Eye (tissue), 1 donor: Measurements from ENCODE around the gene VIPR2.
"Not testable (repeated sequence)": the region's sequence is repeated elsewhere in the genome, so short reads cannot be mapped to it uniquely, and the experiment has no call there.

ENCODE experiments used
- DNase-seq: peaks from one replicate; pipeline ENCODE4 v3.0.0-alpha.2; 2015

The VIPR2 gene

DNA sequence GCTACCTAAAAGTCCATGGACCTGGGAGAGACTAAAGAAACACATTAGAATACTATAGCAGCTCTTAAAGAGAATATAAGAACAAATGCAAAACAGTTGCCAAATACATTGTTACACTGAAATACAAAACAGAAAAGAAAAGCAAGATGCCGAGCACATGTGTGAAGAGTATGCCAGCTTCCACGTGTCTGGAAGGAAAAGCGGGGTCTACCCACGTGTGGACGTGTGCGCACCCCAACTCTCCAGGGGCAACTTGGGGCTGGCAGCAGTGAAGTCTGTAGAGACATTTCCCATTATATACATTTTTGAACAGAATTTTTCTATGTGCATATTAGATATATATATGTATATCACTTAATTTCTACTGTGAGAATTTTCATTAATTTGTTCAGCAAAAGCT is 6.2 kb downstream of the VIPR2 start:
- no peak for DNase-seq

DNA sequence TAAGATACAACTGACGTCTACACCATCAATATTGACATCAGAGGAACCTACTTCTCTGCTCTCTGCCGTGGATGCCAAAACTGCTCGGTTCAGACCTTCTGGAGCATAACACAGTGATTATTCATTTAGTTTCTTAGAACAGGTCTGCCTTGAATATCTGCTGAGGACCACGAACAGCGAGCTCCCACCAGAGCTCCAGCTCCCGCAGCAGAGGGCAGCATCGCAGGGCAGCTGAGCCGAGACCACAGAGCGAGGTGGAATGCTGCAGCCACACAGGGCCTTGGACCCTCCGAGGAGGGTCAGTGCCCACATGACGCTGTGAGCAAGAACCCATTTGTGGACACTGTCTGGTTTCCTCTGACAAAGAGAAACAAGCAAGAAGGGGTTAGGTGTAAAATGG is 6.8 kb downstream of the VIPR2 start:
- DNase-seq, result no peak

DNA sequence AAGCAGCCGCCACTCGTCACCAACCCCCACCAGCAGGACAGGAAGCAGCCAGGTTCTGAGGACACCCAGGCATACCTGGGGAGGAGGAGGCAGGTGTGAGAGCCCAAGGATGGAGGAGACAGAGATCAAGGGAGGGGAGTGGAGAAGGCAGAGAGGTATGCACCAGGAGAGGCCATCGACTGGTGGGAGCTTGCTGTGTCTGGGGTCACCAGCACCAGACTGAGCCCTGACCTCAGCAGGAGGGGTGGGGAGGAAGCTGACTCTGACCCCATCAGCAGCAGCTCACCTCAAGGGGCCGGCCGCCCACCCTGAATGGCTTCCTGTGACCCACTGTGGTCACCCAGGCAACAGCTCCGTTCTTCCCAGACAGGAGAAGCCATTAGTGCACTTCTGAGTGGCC is 7.8 kb downstream of the VIPR2 start:
- DNase-seq, result no peak

DNA sequence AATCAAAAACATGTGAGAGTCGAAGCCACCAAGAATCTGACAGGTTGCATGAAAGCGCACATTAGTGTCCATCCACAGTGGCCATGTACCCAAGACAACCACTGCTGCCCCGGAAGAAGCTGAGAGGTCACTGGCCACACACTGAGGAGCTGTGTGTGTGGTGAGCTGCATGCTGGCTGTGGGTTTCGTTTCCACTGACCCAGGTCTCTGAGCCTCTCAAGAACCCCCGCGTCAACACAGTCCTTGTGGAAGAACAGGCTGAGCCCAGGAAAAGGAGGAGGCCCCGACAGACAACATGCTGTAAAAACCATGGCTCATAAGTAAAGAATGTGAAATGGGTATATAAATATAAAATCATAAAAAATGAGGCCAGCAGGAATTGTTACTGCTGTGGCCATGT is 8.2 kb downstream of the VIPR2 start:
- DNase-seq, result no peak

DNA sequence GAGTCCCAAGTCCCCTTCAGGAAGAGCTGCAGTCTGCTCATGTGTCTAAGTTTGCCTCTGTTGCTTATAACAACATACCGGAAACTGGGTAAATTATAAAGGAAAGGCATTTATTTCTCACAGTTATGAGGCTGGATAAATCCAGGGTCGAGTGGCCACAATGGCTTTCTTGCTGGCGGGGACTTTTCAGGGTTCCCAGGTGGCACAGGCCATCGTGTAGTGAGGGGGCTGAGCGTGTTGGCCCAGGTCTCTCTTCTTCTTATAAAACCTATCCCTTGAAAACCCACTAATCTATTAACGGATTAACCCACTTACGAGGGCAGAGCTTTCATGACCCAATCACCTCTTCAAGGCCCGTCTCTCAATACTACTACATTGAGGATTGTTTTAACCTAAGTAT is 8.7 kb downstream of the VIPR2 start:
- DNase-seq, result no peak

DNA sequence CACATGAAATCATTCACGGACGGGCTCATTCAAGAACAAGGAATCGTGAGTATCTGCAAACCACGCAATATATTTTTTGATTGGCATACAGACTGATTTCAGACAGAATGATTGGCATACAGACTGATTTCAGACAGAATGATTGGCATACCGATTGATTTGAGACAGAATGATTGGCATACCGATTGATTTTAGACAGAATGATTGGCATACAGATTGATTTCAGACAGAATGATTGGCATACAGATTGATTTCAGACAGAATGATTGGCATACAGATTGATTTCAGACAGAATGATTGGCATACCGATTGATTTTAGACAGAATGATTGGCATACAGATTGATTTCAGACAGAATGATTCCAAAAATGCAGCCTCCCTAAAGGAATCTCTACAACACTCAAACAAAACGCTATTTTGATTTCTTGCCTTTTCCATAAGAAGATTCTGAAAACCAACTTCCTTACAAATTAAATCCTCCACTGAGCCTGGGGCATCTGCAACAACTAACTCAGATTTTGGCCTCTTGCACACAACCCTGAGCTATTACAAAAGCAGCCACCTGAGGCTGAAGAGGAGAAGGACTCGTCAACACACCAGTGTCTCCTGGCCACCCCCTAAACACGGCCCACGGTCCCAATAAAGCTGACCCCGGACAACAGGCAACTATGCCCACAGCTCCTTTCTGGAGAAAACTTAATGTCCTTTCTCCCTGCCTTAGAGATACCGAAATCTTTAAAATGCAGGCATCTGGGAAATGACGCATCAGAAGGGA is 11.8 kb downstream of the VIPR2 start:
- not testable (repeated sequence) for DNase-seq

DNA sequence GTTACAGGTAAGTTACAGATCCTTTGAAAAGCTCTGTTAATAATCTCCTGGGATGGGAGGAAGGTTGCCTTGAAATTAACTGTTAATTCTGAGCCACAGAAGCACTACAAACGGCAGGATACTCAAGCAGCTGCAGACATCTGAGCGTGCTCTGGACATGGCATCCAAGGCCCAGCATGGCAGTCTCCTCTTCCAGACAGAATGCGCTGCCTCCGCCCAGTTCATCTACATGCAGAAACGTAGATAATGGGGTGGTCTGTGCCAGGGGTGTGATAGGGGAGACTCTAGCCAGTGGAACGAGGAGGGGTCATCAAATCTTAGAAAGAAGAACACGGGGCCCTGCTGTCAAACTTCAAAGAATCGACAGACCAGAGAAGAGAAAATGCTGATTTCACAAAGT is 13.8 kb downstream of the VIPR2 start:
- DNase-seq, result no peak

DNA sequence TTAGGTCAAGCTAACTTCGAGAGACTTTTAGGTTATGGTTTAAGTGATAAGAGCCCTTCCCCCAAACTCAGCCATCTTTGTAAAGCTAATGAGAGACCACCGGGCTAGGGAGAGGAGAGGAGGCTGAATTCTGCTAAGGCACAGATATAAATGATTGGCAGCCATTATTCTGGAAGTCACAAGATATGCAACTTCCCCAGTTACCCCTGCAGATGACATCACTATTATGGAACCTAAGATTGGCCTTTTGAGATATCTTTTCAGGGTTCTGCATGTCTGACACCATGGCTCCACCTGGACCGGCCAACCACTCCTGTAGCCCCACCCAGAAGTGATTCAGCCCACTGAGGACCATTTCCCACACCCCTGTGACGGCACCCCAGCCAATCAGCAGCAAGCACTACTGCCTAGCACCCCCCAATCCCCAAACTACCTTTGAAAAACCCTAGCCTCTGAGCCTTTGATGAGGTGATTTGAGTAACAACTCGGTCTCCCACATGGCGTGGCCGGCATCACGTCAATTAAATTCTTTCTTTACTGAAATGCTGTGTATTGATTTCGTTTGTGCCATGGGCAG is 14.4 kb downstream of the VIPR2 start:
- no peak for DNase-seq

DNA sequence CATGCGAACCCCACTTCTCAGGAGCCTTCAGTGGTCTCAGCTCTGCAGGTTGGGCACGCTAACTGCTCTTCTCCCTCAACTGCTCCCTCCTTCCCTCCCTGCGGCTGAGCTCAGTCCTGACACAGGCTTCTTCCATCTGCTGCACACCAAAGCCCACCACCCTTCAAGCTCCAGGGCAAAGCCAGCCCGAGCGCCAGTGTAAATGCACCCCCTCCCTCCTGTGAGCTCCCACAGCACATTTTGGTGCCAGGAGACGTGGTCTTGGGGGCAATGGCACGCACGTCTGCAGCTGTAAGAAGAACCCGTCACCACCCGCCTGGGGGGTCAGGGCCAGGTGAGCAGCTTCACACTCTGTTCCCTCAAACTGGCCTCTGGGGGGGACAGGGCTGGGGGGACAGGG is 15.9 kb downstream of the VIPR2 start:
- DNase-seq, result no peak

DNA sequence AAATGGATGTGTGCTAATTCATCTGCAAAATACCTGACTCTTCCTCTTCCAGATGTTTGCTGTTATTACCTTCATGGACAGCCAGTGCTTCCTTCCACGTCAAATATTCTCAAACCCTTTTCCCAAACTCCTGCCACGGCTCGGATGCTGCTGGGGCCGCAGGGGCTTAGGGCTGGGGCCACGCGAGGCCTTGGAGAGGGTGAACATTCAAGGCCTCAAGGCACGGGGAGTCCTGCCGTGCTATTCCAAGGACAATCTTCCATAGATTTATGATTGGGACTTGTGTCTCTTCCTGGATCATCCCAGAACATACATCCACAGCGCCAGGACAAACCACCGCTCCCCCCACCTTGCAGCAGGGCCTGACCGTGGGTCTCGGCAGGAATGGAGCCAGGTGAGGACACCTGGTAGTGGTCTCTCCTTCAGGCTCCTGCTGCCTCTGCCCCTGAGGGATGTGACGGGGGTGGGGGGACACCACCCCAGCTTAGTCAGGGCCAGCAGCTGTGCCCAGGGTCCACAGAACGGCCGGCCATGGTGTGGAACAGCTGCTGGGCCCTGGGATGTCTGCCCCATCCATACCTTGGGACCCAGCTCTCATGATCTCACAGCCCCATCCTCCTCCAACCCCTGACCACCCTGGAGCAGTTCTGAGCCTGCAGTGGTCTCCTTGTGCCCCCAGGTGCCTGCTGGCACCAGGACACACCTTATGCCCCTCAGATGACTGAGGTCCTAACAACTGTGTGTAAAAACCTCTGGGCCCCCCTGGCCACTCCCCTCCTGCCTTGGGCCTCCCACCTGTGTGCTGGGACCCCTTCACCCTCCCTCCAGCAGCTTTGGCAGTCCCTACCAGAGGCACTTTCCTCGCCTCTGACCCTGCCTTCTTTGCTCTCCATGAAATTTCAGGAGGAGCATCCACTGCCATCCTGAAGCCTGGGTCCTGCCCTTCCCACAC is 16.7 kb downstream of the VIPR2 start:
- DNase-seq, result no peak

DNA sequence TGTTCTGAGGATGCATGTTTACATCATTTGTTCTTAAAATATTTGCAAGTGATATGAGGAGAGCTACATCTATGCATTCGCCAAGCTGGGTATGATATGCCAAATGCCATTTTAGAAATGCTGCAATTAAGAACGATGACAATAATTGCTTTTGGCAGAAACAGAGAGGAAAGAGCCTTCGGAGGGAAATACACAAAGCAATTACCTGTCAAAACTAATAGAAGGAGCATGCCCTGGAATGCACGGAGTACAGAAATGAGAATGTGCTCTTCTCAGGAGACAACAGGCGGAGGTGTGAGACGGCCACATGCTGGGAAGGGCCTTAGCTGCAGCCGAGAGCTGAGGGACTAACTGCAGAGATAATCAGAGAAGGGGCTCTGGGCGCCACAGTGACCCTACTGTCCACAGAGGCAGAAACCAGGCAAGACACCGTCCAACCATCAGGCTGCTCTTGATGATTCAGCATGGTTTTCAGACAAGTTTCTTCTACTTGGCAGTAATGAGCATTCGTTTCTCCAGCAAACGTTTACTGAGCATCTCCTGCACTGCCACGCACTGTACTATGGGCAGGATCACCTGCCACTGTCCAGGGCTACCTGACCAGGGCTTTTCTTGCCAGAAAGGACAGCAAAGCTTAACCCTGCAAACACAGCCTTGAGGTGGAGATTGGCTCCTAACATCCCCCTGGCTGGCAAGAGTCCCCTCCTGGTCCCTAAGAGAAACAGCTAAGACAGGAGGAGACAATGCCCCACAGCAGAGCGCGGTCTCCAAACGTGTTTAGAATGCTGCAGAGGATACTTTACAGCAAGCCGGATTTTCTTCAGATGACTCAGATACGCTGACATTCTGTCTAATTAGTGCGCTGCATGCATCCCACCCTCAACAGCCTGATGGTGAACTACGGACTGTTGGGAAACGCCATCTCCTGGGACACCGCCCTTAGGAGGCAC is 18.1 kb downstream of the VIPR2 start:
- peak; percentile 94 for DNase-seq

DNA sequence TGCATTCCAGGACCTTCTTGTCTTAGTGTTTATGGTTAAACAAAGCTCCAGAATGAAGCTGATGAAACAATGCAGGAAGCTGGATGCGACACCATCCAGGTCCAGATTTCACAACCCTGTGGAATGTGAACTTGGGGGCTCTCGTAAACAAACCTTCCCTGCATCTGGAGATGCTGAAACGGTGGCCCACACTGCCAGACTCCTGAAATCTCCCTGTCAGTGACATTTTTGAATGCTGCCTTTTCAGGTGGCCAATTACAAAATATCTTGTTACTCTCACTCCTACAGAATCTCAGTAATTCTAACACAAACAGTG is 18.8 kb downstream of the VIPR2 start:
- peak; percentile 67 for DNase-seq

DNA sequence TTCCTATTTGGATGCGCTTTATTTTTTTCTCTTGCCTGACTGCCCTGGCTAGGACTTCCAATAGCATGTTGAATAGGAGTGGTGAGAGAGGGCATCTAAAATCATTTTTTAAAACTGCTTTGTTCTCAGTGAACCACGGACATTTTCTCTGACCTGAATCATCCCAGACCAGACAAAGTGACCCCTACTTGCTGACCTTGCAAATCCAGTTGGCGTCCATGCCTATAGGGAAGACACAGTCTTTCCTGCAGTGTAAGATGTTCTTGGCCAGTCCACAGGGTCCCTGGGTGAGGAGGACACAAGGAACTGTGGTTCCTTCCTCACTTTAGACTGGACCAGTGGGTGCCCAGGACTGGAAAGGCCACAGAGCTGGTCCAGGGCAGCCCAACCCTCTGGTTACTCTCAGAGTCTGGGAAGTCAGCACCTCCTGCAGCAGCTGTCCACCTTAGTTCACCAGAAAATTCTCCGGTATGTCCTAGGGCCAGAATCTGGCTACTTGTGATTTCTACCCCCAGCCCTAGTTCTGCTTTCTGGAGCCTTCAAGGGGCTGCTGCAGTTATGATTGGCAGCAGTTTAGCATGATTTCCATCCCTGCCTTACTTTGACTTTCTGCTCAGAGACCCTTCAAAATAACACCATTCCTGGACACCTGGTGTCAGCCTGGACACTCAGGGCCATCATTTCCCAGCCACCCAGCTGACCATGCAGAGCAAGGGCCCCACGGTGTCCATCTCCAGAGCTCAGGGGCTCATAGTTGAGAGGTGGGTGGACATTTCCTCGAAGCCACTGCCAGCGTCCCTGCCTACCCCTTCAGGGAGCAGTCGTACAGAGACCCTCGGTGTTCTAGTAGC is 19.3 kb downstream of the VIPR2 start:
- no peak for DNase-seq

DNA sequence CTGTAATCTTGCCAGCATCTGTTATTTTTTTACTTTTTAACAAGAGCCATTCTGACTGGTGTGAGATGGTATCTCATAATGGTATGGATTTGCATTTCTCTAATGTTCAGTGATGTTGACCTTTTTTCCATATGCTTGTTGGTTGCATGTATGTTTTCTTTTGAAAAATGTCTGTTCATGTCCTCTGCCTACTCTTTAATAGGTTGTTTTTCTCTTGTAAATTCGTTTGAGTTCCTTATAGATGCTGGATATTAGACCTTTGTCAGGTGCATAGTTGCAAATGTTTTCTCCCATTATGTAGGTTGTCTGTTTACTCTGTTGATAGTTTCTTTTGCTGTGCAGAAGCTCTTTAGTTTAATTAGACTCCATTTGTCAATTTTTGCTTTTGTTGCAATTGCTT is 20.9 kb downstream of the VIPR2 start:
- not testable (repeated sequence) for DNase-seq

DNA sequence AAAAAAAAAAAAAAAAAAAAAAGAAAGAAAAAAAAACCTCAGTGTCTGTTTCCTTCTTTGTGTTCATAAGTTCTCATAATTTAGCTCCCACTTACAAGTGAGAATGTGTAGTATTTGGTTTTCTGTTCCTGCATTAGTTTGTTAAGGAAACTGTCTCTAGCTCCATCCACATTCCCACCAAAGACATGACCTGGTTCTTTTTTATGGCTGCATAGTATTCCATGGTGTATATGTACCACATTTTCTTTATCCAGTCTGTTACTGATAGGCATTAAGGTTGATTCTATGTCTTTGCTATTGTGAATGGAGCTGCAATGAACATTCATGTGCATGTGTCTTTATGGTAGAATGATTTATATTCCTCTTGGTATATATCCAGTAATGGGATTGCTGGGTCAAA is 21.4 kb downstream of the VIPR2 start:
- DNase-seq, result not testable (repeated sequence)

DNA sequence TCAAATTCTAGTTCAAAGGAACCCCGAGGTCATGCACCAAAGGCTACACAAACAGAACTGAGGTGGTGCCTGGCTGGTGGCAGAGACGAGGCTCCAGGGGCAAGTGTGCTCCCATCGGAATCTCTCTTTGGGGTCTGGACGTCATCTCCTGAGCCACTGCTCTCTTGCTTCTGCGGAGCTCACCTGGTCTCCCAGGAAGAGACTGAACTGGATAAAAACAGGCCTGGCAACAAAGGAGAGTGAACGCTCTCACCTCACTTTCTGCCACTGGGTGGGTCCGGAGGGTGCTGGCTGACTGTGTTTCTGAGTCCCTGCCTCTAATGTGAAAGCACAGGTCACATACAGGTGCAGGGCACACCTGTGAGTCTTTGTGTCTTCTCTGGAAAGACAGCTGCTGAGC is 22.4 kb downstream of the VIPR2 start:
- no peak for DNase-seq

DNA sequence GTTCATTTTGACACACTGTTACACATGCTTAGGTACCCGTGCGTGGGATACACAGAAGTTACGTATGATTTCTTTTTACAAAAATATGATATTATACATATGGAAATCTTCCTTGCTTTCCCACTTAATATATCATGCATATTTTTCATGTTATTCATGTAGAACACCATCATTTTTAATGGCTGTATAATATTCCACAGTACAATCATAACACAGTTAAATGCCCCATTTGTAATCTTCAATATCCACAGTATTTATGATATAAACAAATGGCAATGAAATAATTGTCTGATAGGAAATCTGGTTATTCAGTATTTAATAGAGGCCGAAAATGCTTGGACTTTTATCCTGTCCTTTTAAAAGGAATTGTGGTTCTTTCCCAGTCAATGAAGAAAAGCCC is 23.2 kb downstream of the VIPR2 start:
- DNase-seq, result no peak

DNA sequence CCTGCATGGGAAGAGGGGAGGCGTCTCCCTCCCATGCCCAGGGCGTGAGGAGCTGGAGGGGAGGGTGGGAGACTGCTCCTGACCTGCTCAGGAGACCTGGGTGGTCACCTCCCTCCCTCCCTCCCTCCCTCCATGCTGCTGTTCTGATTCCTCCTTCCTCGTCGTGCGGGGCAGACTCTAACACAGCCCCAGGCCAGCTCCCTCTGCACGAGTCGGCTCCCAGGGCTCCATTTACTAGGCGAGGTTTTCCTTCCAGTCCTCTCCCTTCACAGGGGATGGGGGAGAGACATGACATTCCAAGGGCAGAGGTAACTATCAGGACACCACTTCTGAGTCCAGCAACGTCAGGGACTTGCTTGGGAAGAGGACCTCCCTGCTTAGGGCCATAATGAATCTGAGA is 23.6 kb downstream of the VIPR2 start:
- DNase-seq, result no peak

DNA sequence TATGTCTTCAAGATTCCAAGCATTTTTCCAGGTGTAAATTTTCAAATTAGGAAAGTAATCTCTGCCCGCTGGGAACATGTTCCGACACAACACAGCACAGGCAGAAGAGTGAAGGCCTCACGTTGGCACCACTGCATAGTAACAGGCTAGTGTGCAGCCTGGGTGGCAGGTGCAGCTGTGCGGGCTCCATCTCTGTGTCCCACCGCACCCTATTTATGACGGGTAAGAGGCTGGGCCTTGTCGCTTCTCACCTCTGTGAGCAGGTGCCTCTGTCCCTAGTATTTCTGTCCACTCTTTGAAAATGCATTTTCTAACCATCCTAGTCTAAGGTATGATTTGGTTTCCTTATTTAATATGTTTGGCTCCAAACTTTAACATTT is 24.1 kb downstream of the VIPR2 start:
- no peak for DNase-seq

DNA sequence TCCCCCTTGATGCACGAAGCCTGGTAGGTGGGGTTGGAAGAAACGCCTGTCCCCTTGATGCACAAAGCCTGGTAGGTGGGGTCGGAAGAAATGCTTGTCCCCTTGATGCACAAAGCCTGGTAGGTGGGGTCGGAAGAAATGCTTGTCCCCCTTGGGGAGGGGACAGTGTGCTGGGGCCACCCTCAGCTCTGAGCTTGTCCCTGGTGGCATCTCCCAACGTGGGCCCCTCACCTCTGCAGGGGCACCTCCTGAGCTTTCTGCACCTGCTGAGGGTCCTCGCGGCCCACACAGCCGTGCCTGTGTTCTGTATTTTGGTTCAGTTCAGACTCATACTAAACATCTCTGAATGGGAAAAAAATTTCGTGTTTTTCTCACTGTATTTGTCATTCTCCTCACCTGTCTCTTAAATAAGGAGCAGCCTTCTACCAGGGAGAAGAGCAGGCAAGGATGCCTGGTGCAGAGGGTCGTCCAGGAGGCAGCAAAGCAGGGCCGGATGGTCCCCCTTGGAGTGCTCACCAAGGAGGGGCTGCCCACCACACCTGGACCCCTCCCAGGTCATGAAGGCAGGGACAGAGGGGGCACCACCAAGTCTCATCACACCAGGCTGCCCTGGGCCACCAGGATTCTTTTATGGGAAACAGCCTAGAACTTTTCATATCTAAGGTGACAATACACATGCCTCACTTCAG is 24.7 kb downstream of the VIPR2 start:
- DNase-seq, result no peak

DNA sequence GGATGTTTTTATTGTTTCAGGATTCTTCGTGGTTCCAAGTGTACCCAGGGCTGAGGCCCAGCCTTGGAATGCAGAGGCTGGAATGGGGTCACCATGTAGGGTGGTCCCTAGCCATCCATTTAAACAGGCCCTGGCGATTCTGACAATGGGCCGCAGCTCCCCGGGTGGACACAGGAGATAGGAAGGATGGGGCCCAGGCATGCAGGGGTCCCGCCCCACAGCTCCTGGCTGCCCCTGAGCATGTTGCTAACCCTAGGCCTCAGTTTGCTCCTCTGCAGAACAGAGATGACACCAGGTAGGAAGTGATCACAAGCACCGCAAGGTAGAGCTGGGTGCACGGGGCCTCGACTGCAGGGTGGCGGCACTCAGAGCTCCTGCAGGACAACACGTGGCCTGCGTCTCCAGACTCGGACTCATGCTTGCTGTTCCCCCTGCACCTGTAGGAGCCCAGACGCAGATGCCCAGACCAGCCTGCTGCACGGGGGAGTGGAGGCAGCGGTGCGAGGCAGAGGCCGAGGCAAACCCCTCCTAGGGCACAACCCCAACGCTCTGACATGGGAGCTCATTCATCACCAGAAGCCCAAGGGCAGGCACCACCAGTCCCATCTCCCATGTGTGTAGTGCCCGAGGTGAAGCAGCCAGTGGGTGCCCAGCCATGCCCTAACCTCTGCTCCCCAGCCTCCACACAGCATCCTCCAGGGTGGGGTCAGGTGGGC is 25.5 kb downstream of the VIPR2 start:
- no peak for DNase-seq
